Tibial nerve (tissue), 4 donors: Measurements from ENCODE around the gene NOTCH2. TPM values are rescaled to one million over a fixed set of nuclear protein-coding genes. Genes with fewer than 3 reads are reported as not detected.

Experiments used
- DNase-seq, 2 donors: peaks; one replicate each; pipeline ENCODE4 v3.0.0-alpha.2; 2019; ENCODE audit warnings: low spot score in 2 of 2
- H3K27ac ChIP-seq, 4 donors: fragments of 200-600 bp; sonication (generic) in 3 of 4; one replicate each; pipeline ENCODE4 v1.5.1; 2017 to 2019; ENCODE audit warnings: mild to moderate bottlenecking in 1 of 4
- H3K27me3 ChIP-seq, 2 donors: fragments of 200-600 bp; sonication (generic) in 1 of 2; one replicate each; pipeline versions ENCODE4 v1.5.1 to v1.6.0; 2017 to 2019
- H3K36me3 ChIP-seq, 3 donors: fragments of 200-600 bp; sonication (generic); one replicate each; pipeline ENCODE4 v1.5.1; 2018 to 2019
- H3K4me1 ChIP-seq, 4 donors: fragments of 200-600 bp; sonication (generic) in 3 of 4; one replicate each; pipeline ENCODE4 v1.5.1; 2017 to 2019
- H3K4me3 ChIP-seq, 4 donors: fragments of 200-600 bp; sonication (generic) in 3 of 4; one replicate each; pipeline ENCODE4 v1.5.1; 2017 to 2019; ENCODE audit warnings: mild to moderate bottlenecking in 1 of 4, moderate library complexity in 1 of 4
- H3K9me3 ChIP-seq, 4 donors: fragments of 200-600 bp; sonication (generic) in 3 of 4; one replicate each; pipeline ENCODE4 v1.5.1; 2017 to 2019
- EP300 ChIP-seq, 2 donors: sonication (generic); formaldehyde crosslinking; IDR thresholded peaks; one replicate each; pipeline ENCODE4 v1.6.1; 2017; ENCODE audit warnings: antibody characterized with exemption in 2 of 2, mild to moderate bottlenecking in 1 of 2
- POLR2A ChIP-seq, 2 donors: fragments of 450-650 bp; IDR thresholded peaks; one replicate each; pipeline ENCODE4 v1.6.1; 2017; ENCODE audit warnings: antibody characterized with exemption in 2 of 2, mild to moderate bottlenecking in 2 of 2, moderate library complexity in 2 of 2
- WGBS, 2 donors: methylation state at CpG; one replicate each; pipeline ENCODE4 v1.1.5; 2018; 5-methylcytosine and 5-hydroxymethylcytosine counted together
- total RNA-seq, 4 donors: library from RNA; depleted of rRNA; stranded (reverse); fragments of >200 nt; gene quantifications; one replicate each; pipeline ENCODE4 v1.1.0, GENCODE V29; 2016
- TF ChIP-seq, protein P1 (sequence below), 5 experiments: fragments of 200-600 bp in 3 of 5; fragments of 450-650 bp in 2 of 5; sonication (generic) in 3 of 5; IDR thresholded peaks; one replicate each; pipeline ENCODE4 v1.5.1; 2016 to 2019; ENCODE audit warnings: antibody characterized with exemption in 5 of 5, mild to moderate bottlenecking in 3 of 5, moderate library complexity in 2 of 5

The NOTCH2 gene
- total RNA-seq, 4 donors from 2014 or later, result 86.7 to 110 (median 106) TPM

DNA sequence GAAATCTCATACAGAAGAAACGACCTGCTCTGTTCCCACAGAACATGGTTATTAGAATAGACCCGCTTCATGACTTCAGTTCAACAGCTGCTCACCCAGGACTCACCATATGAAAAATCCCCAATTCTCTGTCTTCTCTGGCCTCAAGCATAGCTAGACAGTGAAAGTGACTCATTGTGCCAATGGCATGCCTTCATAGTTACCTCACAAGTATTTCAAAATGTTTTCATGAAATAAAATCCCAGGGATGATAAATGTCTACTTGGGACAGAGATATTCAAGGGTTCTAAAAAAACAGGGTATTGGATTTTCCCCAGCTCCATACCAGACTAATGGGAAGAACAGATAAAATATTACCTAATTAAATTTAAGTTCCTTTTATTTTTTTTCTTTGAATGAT, 82.3 kb downstream of the NOTCH2 start:
- WGBS, 2 donors, result 40 to 54% methylated on average over 2 of the region's 2 CpGs
- Histone ChIP-seq H3K27me3 (no peaks in the 10 kb centered on the region), H3K27ac (peak overlapping the region in 2 of 4 donors; percentile 45 to 52), H3K9me3 (no peaks in the 10 kb centered on the region), H3K36me3 (peaks cover 0 to 10% (median 0%) of the 10 kb centered on the region in 3 donors), H3K4me3 (no peak overlapping the region), H3K4me1 (peaks cover 0 to 35% (median 17%) of the 10 kb centered on the region in 4 donors)
- DNase-seq, result no peak
- TF ChIP-seq POLR2A (IDR thresholded peaks at IDR 0.05) (no peak), EP300 (IDR thresholded peaks at IDR 0.05) (peak in 1 of 2 donors; percentile 63)
- TF ChIP-seq, protein P1, sequence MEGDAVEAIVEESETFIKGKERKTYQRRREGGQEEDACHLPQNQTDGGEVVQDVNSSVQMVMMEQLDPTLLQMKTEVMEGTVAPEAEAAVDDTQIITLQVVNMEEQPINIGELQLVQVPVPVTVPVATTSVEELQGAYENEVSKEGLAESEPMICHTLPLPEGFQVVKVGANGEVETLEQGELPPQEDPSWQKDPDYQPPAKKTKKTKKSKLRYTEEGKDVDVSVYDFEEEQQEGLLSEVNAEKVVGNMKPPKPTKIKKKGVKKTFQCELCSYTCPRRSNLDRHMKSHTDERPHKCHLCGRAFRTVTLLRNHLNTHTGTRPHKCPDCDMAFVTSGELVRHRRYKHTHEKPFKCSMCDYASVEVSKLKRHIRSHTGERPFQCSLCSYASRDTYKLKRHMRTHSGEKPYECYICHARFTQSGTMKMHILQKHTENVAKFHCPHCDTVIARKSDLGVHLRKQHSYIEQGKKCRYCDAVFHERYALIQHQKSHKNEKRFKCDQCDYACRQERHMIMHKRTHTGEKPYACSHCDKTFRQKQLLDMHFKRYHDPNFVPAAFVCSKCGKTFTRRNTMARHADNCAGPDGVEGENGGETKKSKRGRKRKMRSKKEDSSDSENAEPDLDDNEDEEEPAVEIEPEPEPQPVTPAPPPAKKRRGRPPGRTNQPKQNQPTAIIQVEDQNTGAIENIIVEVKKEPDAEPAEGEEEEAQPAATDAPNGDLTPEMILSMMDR (IDR thresholded peaks at IDR 0.05), result no peak

DNA sequence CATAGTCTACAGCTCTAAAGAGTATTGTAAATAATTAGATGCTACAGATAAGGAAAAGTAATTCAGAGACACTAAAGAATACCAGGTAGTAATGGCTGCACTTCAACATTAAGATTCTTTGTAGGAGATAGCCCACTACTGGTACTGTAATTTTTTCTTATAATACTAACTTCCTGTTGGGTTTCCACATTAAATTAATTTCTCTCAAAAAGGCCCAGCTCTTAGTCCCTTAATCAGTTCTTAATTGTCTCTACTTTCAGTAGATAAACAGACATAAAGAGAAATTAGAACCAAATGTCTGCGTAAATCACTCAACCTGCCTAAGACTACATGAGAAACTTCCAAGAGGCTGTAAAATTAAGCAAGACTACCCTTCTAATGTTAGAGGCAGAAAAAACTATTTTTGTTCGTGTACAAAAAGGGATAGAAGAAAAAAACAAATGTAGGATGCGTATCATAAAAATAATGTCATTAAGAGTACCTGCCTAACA, 83.4 kb downstream of the NOTCH2 start:
- no peaks in the 10 kb centered on the region for H3K9me3 ChIP-seq
- 87% methylated on average over 3 of the region's 3 CpGs for WGBS, 2 donors
- H3K36me3 ChIP-seq, result peaks cover 0 to 10% (median 0%) of the 10 kb centered on the region in 3 donors
- H3K4me1 ChIP-seq, result peaks cover 0 to 45% (median 21%) of the 10 kb centered on the region in 4 donors
- peak overlapping the region in 1 of 4 donors; percentile 52 for H3K27ac ChIP-seq
- no peak for TF ChIP-seq EP300 (IDR thresholded peaks at IDR 0.05)
- H3K27me3 ChIP-seq, result no peaks in the 10 kb centered on the region
- DNase-seq, result no peak
- no peak overlapping the region for H3K4me3 ChIP-seq

DNA sequence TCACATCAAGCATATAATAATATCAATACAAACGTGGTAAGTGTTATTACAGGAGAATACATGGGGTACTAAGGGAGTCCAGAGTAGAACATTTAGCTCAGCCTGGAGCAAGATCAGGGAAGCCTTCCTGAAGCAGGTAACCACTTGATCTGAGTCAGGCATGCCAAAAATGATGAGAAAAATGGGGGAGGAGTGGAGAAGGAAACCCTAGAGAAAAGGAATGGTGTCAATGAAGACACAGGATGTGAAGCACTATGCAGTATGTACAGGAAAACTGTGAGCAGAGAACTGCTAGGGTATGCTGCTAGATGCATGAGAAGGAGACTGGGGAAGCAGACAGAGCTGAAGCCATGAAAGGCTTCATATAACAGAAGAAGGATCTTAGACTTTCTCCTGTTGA, 84.7 kb downstream of the NOTCH2 start:
- Histone ChIP-seq H3K9me3 (no peaks in the 10 kb centered on the region), H3K27me3 (no peaks in the 10 kb centered on the region), H3K27ac (peak overlapping the region in 1 of 4 donors; percentile 13), H3K4me3 (no peak overlapping the region), H3K4me1 (peaks cover 0 to 45% (median 21%) of the 10 kb centered on the region in 4 donors), H3K36me3 (peaks cover 0 to 10% (median 0%) of the 10 kb centered on the region in 3 donors)
- TF ChIP-seq, protein P1 (IDR thresholded peaks at IDR 0.05), result no peak
- no peak for TF ChIP-seq EP300 (IDR thresholded peaks at IDR 0.05)
- no peak for TF ChIP-seq POLR2A (IDR thresholded peaks at IDR 0.05)
- 39 to 42% methylated on average over 1 of the region's 1 CpG for WGBS, 2 donors
- no peak for DNase-seq

DNA sequence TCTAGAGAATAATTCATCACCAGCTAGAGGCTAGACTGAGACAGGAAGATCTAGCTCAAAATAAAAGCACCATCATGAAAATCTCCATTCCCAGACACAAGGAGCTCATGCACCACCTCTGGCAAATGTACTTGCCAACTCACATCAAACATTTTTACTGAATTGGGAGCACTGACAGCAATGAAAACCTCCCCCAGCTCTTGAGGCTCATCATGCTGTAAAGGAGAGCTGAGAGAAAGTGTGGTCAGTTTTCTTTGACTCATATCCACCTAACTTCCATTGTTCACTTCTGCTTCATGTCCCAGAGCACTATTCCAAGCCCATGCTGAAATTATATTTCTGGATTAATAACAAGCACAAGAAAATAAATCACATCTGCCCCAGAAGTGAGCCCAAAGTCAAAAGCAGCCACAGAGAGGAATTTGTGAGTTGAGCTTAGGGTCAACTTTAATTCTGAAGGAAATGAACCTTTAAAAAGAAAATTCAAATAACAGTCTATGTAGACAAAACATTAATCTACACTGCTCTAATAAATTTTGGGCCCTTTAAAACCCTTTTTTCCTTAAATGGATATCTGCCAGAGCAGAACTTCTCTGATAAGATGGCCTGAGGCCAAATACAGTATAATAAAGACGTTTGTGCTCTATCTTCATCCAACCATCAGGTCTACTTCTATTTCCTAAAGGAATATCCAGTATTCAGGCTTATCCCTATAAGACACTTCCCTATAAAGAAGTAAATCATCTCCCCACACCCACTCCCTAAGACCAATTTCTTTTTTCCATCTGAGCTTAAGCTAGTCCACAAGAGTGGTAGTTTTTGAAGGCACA, 87.3 kb downstream of the NOTCH2 start:
- TF ChIP-seq EP300 (IDR thresholded peaks at IDR 0.05) (no peak), POLR2A (IDR thresholded peaks at IDR 0.05) (no peak)
- TF ChIP-seq, protein P1 (IDR thresholded peaks at IDR 0.05), result no peak
- 10 to 16% methylated on average over 1 of the region's 1 CpG for WGBS, 2 donors
- Histone ChIP-seq H3K4me3 (no peak overlapping the region), H3K27me3 (no peaks in the 10 kb centered on the region), H3K36me3 (peaks cover 0 to 10% (median 0%) of the 10 kb centered on the region in 3 donors), H3K27ac (peak overlapping the region in 2 of 4 donors; percentile 27 to 54), H3K9me3 (no peaks in the 10 kb centered on the region), H3K4me1 (peaks cover 0 to 47% (median 15%) of the 10 kb centered on the region in 4 donors)
- DNase-seq, result no peak

DNA sequence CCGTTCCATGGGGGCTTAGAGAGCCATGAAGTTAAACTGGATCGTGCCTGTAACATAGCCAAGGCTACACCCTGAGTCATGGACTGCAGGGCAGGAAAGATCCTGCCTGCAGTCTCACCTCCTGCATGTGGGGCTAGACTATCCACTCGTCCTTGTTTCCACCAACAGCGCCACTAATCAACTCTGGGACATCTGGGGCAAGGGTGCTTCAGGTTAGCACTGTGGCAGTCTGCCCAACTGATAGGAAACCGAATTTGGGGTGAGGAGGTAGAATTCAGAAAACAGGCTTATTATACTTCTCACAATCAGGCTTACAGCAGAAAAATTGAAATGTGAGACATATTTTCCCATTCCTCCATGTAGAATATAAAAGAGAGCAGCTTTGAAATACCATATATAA, 88.0 kb downstream of the NOTCH2 start:
- peaks cover 0 to 7% (median 0%) of the 10 kb centered on the region in 3 donors for H3K36me3 ChIP-seq
- H3K4me1 ChIP-seq, result peaks cover 0 to 40% (median 12%) of the 10 kb centered on the region in 4 donors
- H3K27me3 ChIP-seq, result no peaks in the 10 kb centered on the region
- WGBS, 2 donors, result 73 to 78% methylated on average over 5 of the region's 5 CpGs
- TF ChIP-seq POLR2A (IDR thresholded peaks at IDR 0.05) (no peak), EP300 (IDR thresholded peaks at IDR 0.05) (no peak)
- TF ChIP-seq, protein P1 (IDR thresholded peaks at IDR 0.05), result no peak
- no peaks in the 10 kb centered on the region for H3K9me3 ChIP-seq
- H3K27ac ChIP-seq, result peak overlapping the region in 1 of 4 donors; percentile 54
- no peak for DNase-seq
- no peak overlapping the region for H3K4me3 ChIP-seq
